Type B pancreatic cell (in vitro differentiated cells): ENCODE data around the gene FOS. TPM values are rescaled to one million over a fixed set of nuclear protein-coding genes. Genes with fewer than 3 reads are reported as not detected.
"Not testable (repeated sequence)": the region's sequence is repeated elsewhere in the genome, so short reads cannot be mapped to it uniquely, and the experiment has no call there.

Experiments
- DNase-seq: peaks from one replicate; pipeline ENCODE4 v3.0.0; 2021; ENCODE audit warnings: mixed read lengths; ENCODE audit not compliant: unreplicated experiment; ENCODE audit errors: extremely low spot score
- H3K27ac Mint-ChIP-seq: 2 replicates; pipeline ENCODE4 v1.8.0; 2021; ENCODE audit warnings: mild to moderate bottlenecking, mixed read lengths
- H3K27me3 Mint-ChIP-seq: 2 replicates; pipeline ENCODE4 v1.8.0; 2021; ENCODE audit warnings: mixed read lengths
- H3K36me3 Mint-ChIP-seq: 2 replicates; pipeline ENCODE4 v1.8.0; 2021; ENCODE audit warnings: mixed read lengths
- H3K4me1 Mint-ChIP-seq: one replicate; pipeline ENCODE4 v1.8.0; 2021; ENCODE audit warnings: mixed read lengths; ENCODE audit not compliant: unreplicated experiment
- H3K4me3 Mint-ChIP-seq: 2 replicates; pipeline ENCODE4 v1.8.0; 2021; ENCODE audit warnings: mild to moderate bottlenecking, mixed read lengths
- H3K9me3 Mint-ChIP-seq: 2 replicates; pipeline ENCODE4 v1.8.0; 2021; ENCODE audit warnings: mixed read lengths
- CTCF ChIP-seq: fragments of 200-600 bp; sonication (generic); conservative IDR thresholded peaks from 2 replicates; pipeline ENCODE4 v1.5.0; 2021; ENCODE audit warnings: antibody characterized with exemption, mild to moderate bottlenecking
- total RNA-seq: library from RNA; stranded (reverse); gene quantifications from 2 replicates; pipeline ENCODE4 v1.2.1, GENCODE V29; 2021; ENCODE audit warnings: low replicate concordance

The FOS gene
- total RNA-seq, 1 donor from 2014 or later = 214 TPM

DNA sequence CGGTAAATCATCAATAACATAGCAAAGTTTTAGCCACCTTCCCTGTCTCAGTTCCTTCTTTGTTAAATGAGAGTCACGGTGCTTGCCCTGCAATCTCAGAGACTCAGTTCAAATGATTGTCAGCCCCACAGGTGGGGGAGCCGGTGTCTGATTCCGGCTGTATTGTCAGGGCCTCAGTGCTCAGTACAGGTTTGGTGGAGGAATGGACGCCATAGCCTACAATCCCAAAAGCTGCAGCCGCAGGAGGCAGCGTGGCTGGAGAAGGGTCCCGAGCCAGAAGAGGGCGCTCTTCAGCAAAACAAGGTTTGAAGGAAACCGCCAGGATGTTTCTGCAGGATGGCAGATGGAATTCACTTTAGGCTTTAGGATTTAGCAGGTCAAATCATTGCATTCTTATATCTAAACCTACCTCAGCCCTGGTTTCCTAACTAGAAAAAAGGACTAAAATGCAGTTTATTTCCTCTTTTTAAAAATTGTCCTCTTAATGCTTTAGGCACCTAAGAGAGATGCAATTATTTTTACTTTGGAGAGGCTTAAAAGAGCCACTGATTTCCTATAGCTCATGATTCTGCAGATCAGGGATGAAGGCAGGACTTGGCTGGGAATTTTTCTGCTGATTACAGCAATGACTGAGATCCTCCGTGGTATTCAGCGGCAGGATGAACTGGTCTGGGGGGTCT lies 29.2 kb downstream of the FOS start:
- DNase-seq = peak; percentile 89
- peak; percentile 96 for TF ChIP-seq CTCF
- H3K27me3 Mint-ChIP-seq = no peaks in the 10 kb centered on the region
- no peaks in the 10 kb centered on the region for H3K9me3 Mint-ChIP-seq
- H3K27ac Mint-ChIP-seq = no peak overlapping the region
- H3K4me1 Mint-ChIP-seq = peaks cover 35% of the 10 kb centered on the region
- no peak overlapping the region for H3K4me3 Mint-ChIP-seq
- H3K36me3 Mint-ChIP-seq = no peaks in the 10 kb centered on the region

GRCh38 chr14:75308991-75309390 lies 30.4 kb downstream of the FOS start:
- H3K27me3 Mint-ChIP-seq, H3K4me3 Mint-ChIP-seq, H3K36me3 Mint-ChIP-seq, DNase-seq, H3K27ac Mint-ChIP-seq, H3K9me3 Mint-ChIP-seq: not testable (repeated sequence)
- H3K4me1 Mint-ChIP-seq = peaks cover 30% of the 10 kb centered on the region

GRCh38 chr14:75309561-75309960 lies 30.9 kb downstream of the FOS start:
- H3K36me3 Mint-ChIP-seq, H3K27me3 Mint-ChIP-seq, H3K4me3 Mint-ChIP-seq, H3K27ac Mint-ChIP-seq, H3K9me3 Mint-ChIP-seq, DNase-seq: not testable (repeated sequence)
- peaks cover 30% of the 10 kb centered on the region for H3K4me1 Mint-ChIP-seq

GRCh38 chr14:75310295-75311111 lies 31.9 kb downstream of the FOS start:
- peak; percentile 78 for DNase-seq
- Mint-ChIP-seq H3K9me3 (no peaks in the 10 kb centered on the region), H3K4me1 (peaks cover 35% of the 10 kb centered on the region), H3K27me3 (no peaks in the 10 kb centered on the region), H3K36me3 (no peaks in the 10 kb centered on the region), H3K4me3 (peak overlapping the region; percentile 21), H3K27ac (peak overlapping the region; percentile 70)
- no peak for TF ChIP-seq CTCF

DNA sequence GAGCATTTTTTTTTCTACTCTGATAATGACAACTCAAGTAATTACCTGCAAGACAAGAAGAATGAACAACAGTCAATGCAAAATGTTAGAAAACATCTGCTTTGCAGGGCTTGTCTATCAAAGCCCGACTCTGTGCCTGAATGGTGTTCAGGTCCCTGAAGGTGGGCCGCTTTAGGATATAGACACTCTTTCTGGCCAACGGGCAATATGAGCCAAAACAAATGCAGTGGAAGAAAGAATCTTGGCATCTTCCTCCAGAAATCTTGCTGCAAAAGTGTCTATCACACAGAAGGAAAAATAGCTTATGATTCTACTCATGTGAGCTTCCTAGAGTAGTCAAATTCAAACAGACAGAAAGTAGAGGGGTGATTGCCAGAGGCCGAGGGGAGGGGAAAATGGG lies 32.7 kb downstream of the FOS start:
- TF ChIP-seq CTCF = no peak
- no peaks in the 10 kb centered on the region for H3K36me3 Mint-ChIP-seq
- peak overlapping the region; percentile 70 for H3K27ac Mint-ChIP-seq
- no peaks in the 10 kb centered on the region for H3K9me3 Mint-ChIP-seq
- H3K4me1 Mint-ChIP-seq = peaks cover 39% of the 10 kb centered on the region
- H3K4me3 Mint-ChIP-seq = peak overlapping the region; percentile 24
- no peak for DNase-seq
- no peaks in the 10 kb centered on the region for H3K27me3 Mint-ChIP-seq

GRCh38 chr14:75312341-75312740 lies 33.7 kb downstream of the FOS start:
- Mint-ChIP-seq H3K36me3 (no peaks in the 10 kb centered on the region), H3K27ac (no peak overlapping the region), H3K4me1 (peaks cover 34% of the 10 kb centered on the region), H3K27me3 (no peaks in the 10 kb centered on the region), H3K9me3 (no peaks in the 10 kb centered on the region), H3K4me3 (no peak overlapping the region)
- TF ChIP-seq CTCF = no peak
- DNase-seq = no peak
